Neural cell (in vitro differentiated cells): ENCODE data around the gene OPN4. TPM values are rescaled to one million over a fixed set of nuclear protein-coding genes. Genes with fewer than 3 reads are reported as not detected.

Experiments used
- H2AFZ ChIP-seq: fragments of 200-600, 300-800 bp; sonication (generic), shearing (Covaris generic); 2 replicates; pipeline ENCODE4 v1.6.0; 2014; ENCODE audit warnings: low read depth, mild to moderate bottlenecking, antibody characterized with exemption, low read length, moderate library complexity
- H3F3A ChIP-seq: fragments of 200-600 bp; shearing (Covaris generic); 2 replicates; pipeline ENCODE4 v1.6.1; 2016; ENCODE audit warnings: mild to moderate bottlenecking, moderate library complexity, mixed read lengths, antibody characterized with exemption, low read length; ENCODE audit not compliant: insufficient read depth, poor library complexity, severe bottlenecking
- H3K27ac ChIP-seq: fragments of 200-600, 300-800 bp; sonication (generic), shearing (Covaris generic); 2 replicates; pipeline ENCODE4 v1.5.1; 2014; ENCODE audit warnings: mild to moderate bottlenecking, low read length, moderate library complexity
- H3K27me3 ChIP-seq: fragments of 300-800, 200-600 bp; sonication (generic), shearing (Covaris generic); 2 replicates; pipeline ENCODE4 v1.6.0; 2014; ENCODE audit warnings: mild to moderate bottlenecking, low read depth, low read length, moderate library complexity; ENCODE audit not compliant: insufficient read depth
- H3K36me3 ChIP-seq: fragments of 300-800, 200-600 bp; sonication (generic), shearing (Covaris generic); 2 replicates; pipeline ENCODE4 v1.5.1; 2014; ENCODE audit warnings: mild to moderate bottlenecking, antibody characterized with exemption, low read length, moderate library complexity; ENCODE audit not compliant: insufficient read depth
- H3K4me2 ChIP-seq: fragments of 300-800, 200-600 bp; sonication (generic), shearing (Covaris generic); 2 replicates; pipeline ENCODE4 v1.6.0; 2014; ENCODE audit warnings: mild to moderate bottlenecking, low read length
- H3K4me3 ChIP-seq: fragments of 300-800, 200-600 bp; sonication (generic), shearing (Covaris generic); 2 replicates; pipeline ENCODE4 v1.5.1; 2014; ENCODE audit warnings: mild to moderate bottlenecking, low read length, moderate library complexity
- H3K79me2 ChIP-seq: fragments of 200-600 bp; shearing (Covaris generic); replicated peaks from 2 replicates; pipeline ENCODE4 v1.6.0; 2014; ENCODE audit warnings: mild to moderate bottlenecking, low read length, moderate library complexity; ENCODE audit not compliant: insufficient read depth
- H3K9ac ChIP-seq: fragments of 300-800, 200-600 bp; sonication (generic), shearing (Covaris generic); 2 replicates; pipeline ENCODE4 v1.6.1; 2016; ENCODE audit warnings: mild to moderate bottlenecking, low read length, mixed read lengths
- H3K9me2 ChIP-seq: fragments of 200-600 bp; shearing (Covaris generic); 2 replicates; pipeline ENCODE4 v1.6.1; 2016; ENCODE audit warnings: mild to moderate bottlenecking, low read length, mixed read lengths; ENCODE audit not compliant: insufficient read depth
- H3K9me3 ChIP-seq: fragments of 200-600, 300-800 bp; sonication (generic), shearing (Covaris generic); 2 replicates; pipeline ENCODE4 v1.6.1; 2016; ENCODE audit warnings: mild to moderate bottlenecking, mixed run types, low read length, moderate library complexity, mixed read lengths
- H4K20me1 ChIP-seq: fragments of 200-600 bp; shearing (Covaris generic); 2 replicates; pipeline ENCODE4 v1.6.1; 2016; ENCODE audit warnings: mild to moderate bottlenecking, mixed run types; ENCODE audit not compliant: insufficient read depth
- EP300 ChIP-seq: fragments of 450-650 bp; conservative IDR thresholded peaks from 2 replicates; pipeline ENCODE4 v1.6.1; 2014; ENCODE audit warnings: antibody characterized with exemption, mild to moderate bottlenecking, moderate library complexity; ENCODE audit not compliant: poor library complexity, severe bottlenecking
- EZH2 ChIP-seq: fragments of 200-600, 300-800 bp; shearing (Covaris generic), sonication (generic); IDR thresholded peaks from 2 replicates; pipeline ENCODE4 v1.6.1; 2014; ENCODE audit warnings: antibody characterized with exemption, low read length, borderline replicate concordance, mild to moderate bottlenecking; ENCODE audit not compliant: insufficient read depth, poor library complexity, severe bottlenecking
- MXI1 ChIP-seq: fragments of 450-650 bp; conservative IDR thresholded peaks from 2 replicates; pipeline ENCODE4 v1.6.1; 2014; ENCODE audit warnings: antibody characterized with exemption, mild to moderate bottlenecking; ENCODE audit not compliant: poor library complexity, severe bottlenecking
- POLR2AphosphoS5 ChIP-seq: IDR thresholded peaks from 2 replicates; pipeline ENCODE4 v1.6.1; 2012
- RAD21 ChIP-seq: fragments of 450-650 bp; conservative IDR thresholded peaks from 2 replicates; pipeline ENCODE4 v1.6.1; 2014; ENCODE audit warnings: antibody characterized with exemption, mild to moderate bottlenecking, moderate library complexity
- SMC3 ChIP-seq: fragments of 450-650 bp; conservative IDR thresholded peaks from 2 replicates; pipeline ENCODE4 v1.6.1; 2014; ENCODE audit warnings: antibody characterized with exemption, mild to moderate bottlenecking, moderate library complexity; ENCODE audit not compliant: poor library complexity
- TAF1 ChIP-seq: IDR thresholded peaks from 2 replicates; pipeline ENCODE4 v1.6.1; 2012; ENCODE audit warnings: low read depth
- polyA plus RNA-seq: library from polyadenylated mRNA; depleted of rRNA; stranded (reverse); fragments of >200 nt; gene quantifications from 2 replicates; pipeline ENCODE4 v1.2.3, GENCODE V29; 2014
- TF ChIP-seq, protein P1 (sequence below): IDR thresholded peaks from 2 replicates; pipeline ENCODE4 v1.6.1; 2012; ENCODE audit warnings: borderline replicate concordance
- TF ChIP-seq, protein P2 (sequence below): fragments of 450-650 bp; IDR thresholded peaks from 2 replicates; pipeline ENCODE4 v1.5.1; 2014; ENCODE audit warnings: antibody characterized with exemption, mild to moderate bottlenecking, moderate library complexity; ENCODE audit not compliant: poor library complexity, severe bottlenecking

OPN4 gene
- polyA plus RNA-seq, 1 donor from 2014 or later: not detected

DNA sequence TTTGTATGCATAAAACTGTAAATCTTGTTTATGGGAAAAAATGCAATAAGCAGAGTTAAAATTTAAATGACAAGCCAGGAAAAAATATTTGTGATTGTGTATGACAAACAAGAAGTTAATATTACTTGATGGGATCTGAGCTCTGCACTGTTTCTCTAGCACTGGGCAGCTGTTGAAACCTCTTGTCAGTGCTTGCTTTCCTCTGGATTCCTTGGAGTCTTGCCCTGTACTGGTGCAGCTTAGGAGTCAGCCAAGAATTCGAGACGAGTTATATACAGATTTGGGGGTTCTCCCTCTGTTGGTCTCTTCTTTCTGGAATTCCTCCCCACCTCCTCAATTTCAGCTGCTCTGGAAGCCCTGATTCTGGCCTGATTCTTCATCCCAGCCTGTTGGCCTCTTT lies 24.3 kb upstream of the OPN4 start:
- Histone ChIP-seq H3K27me3 (peaks cover 12% of the 10 kb centered on the region), H4K20me1 (no peaks in the 10 kb centered on the region), H3K4me3 (no peak overlapping the region), H3F3A (no peaks in the 10 kb centered on the region), H3K4me2 (no peak overlapping the region), H3K9me2 (no peaks in the 10 kb centered on the region), H2AFZ (no peak overlapping the region), H3K36me3 (no peaks in the 10 kb centered on the region), H3K27ac (no peak overlapping the region), H3K79me2 (no peaks in the 10 kb centered on the region), H3K9me3 (no peaks in the 10 kb centered on the region), H3K9ac (no peak overlapping the region)
- TF ChIP-seq RAD21: no peak
- TF ChIP-seq SMC3: no peak
- TF ChIP-seq, protein P1, sequence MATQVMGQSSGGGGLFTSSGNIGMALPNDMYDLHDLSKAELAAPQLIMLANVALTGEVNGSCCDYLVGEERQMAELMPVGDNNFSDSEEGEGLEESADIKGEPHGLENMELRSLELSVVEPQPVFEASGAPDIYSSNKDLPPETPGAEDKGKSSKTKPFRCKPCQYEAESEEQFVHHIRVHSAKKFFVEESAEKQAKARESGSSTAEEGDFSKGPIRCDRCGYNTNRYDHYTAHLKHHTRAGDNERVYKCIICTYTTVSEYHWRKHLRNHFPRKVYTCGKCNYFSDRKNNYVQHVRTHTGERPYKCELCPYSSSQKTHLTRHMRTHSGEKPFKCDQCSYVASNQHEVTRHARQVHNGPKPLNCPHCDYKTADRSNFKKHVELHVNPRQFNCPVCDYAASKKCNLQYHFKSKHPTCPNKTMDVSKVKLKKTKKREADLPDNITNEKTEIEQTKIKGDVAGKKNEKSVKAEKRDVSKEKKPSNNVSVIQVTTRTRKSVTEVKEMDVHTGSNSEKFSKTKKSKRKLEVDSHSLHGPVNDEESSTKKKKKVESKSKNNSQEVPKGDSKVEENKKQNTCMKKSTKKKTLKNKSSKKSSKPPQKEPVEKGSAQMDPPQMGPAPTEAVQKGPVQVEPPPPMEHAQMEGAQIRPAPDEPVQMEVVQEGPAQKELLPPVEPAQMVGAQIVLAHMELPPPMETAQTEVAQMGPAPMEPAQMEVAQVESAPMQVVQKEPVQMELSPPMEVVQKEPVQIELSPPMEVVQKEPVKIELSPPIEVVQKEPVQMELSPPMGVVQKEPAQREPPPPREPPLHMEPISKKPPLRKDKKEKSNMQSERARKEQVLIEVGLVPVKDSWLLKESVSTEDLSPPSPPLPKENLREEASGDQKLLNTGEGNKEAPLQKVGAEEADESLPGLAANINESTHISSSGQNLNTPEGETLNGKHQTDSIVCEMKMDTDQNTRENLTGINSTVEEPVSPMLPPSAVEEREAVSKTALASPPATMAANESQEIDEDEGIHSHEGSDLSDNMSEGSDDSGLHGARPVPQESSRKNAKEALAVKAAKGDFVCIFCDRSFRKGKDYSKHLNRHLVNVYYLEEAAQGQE: no peak
- no peak for TF ChIP-seq MXI1
- no peak for TF ChIP-seq EZH2
- TF ChIP-seq POLR2AphosphoS5: no peak
- no peak for TF ChIP-seq TAF1
- TF ChIP-seq, protein P2, sequence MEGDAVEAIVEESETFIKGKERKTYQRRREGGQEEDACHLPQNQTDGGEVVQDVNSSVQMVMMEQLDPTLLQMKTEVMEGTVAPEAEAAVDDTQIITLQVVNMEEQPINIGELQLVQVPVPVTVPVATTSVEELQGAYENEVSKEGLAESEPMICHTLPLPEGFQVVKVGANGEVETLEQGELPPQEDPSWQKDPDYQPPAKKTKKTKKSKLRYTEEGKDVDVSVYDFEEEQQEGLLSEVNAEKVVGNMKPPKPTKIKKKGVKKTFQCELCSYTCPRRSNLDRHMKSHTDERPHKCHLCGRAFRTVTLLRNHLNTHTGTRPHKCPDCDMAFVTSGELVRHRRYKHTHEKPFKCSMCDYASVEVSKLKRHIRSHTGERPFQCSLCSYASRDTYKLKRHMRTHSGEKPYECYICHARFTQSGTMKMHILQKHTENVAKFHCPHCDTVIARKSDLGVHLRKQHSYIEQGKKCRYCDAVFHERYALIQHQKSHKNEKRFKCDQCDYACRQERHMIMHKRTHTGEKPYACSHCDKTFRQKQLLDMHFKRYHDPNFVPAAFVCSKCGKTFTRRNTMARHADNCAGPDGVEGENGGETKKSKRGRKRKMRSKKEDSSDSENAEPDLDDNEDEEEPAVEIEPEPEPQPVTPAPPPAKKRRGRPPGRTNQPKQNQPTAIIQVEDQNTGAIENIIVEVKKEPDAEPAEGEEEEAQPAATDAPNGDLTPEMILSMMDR: no peak
- no peak for TF ChIP-seq EP300

DNA sequence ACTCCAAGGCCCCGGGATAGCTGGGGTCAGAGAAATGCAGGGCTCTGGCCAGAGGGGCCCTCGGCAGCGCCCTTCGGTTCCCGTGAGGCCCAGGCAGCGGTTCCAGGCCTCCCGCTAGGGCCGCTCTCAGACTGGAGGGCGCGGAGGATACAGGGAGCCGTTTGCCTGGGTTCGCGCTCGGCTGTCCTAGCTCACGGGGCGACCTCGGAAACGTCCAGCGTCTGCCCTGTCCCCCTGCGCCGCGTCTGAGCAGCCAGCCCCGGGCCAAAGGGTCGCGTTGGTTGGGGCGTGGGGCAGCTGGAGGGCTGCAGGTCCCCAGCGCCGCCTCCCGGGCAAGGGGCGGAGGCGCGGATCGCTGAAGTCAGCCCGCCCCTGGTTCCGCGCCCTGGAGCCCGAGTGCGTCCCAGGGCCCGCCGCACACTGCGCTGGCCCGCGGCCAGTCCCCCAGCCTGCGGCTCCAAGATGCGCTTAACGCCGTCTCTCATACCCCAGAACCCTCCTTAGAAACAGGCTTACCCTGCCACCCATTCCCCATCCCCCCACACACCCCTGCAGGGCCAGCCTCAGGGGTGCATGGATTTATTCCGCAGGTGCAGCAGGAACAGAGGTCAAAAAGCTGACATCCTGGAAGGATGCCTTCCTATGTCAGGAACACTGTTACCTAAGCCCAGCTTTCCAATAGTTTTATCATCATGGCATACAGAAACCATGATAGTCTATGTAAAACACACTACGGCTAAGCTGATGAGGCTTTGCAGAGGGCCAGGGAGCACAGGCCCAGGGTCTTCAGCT lies 22.1 kb upstream of the OPN4 start:
- Histone ChIP-seq H3K4me3 (no peak overlapping the region), H3K27ac (no peak overlapping the region), H3K9me2 (no peaks in the 10 kb centered on the region), H3K4me2 (no peak overlapping the region), H3K9ac (no peak overlapping the region), H3K36me3 (no peaks in the 10 kb centered on the region), H3F3A (no peaks in the 10 kb centered on the region), H3K79me2 (no peaks in the 10 kb centered on the region), H3K9me3 (no peaks in the 10 kb centered on the region), H4K20me1 (no peaks in the 10 kb centered on the region), H3K27me3 (peaks cover 12% of the 10 kb centered on the region), H2AFZ (no peak overlapping the region)
- TF ChIP-seq, protein P2: no peak
- TF ChIP-seq POLR2AphosphoS5: no peak
- TF ChIP-seq EP300: no peak
- no peak for TF ChIP-seq MXI1
- no peak for TF ChIP-seq RAD21
- TF ChIP-seq TAF1: no peak
- no peak for TF ChIP-seq SMC3
- TF ChIP-seq, protein P1: no peak
- TF ChIP-seq EZH2: no peak
